HG03175 (cell line): ENCODE data around the gene FOXN1.

ENCODE experiments used
- ATAC-seq: cut with Tn5 transposase; IDR thresholded peaks from one replicate; pipeline ENCODE4 v1.9.1; 2021; ENCODE audit warnings: mild to moderate bottlenecking, moderate library complexity; ENCODE audit not compliant: unreplicated experiment

Gene FOXN1

GRCh38 chr17:28498652-28499363, 7.3 kb upstream of the FOXN1 start:
- no peak for ATAC-seq

DNA sequence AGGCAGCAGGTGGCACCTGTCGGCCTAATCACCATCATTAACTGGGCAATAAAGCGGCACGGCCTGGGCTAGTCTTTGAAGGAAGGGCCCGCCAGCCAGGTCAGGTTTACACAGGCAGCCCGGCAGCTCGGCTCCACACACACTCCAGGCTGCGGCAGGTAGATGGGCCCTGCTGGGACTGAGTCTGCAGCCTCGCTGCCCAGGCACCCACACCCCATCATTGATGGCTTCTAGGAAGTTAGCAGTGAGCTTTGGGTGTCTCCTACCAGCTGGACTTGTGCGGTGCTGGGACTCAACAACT, 6.8 kb upstream of the FOXN1 start:
- ATAC-seq: no peak

- no peak for ATAC-seq
Measured at GRCh38 chr17:28499684-28500357, 6.3 kb upstream of the FOXN1 start.

- ATAC-seq: no peak
Measured at GRCh38 chr17:28500712-28501379, 5.3 kb upstream of the FOXN1 start.

DNA sequence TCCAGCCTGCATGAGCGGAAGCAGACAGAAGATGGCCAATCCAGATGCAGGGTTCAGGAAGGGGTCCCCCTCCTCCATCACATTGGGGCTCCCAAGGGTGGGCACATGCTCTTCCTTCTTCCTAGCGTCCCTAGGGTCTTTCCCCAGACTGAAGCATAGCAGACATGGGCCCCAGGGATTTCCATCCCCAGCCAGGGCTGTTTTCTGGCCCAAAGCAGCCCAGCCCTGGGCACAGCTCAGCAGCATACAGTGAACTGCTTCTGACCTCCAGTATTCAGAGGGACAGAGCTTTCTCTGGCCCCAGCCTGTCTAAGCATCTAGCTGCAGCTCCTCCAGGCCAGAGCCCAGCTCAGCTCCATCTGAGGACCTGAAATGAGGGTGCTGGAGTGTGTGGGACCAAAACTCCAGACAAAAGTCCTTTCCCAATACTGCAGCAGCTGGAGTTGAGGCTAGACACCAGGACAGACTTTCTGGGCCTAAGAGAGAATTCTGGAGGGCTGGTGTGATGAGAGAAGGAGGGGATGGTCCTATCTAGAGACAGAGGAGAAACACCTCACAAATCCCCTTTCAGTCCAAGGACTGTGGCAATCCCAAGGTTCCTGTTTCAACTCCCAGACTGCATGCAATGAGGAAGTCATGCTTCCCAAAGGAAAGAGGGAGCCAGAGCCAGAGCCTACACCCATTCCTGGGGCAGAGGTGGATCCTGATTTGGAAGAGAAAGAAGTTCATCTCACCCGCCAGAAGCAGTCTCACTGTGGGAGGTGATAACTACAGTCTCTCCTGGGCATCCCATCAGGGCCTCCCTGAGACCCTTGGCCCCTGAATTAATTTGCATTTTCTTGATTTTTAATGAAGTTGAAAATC, 4.5 kb upstream of the FOXN1 start:
- no peak for ATAC-seq

DNA sequence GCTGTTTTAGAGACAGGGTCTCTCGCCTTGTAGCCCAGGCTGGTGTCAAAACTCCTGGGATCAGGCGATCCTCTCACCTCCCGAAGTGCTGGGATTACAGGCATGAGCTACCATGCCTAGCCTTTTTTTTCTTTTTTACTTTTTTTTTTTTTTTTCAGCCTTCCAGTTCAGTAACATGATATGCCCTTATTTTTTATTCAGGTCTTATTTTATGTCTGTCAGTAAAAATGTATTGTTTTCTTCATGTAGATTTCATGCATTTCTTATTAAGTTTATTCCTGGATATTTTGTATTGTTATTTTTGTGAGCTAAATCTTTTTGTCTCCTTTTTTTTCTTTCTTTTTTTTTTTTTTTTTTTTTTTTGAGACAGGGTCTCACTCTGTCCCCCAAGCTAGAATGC, 2.7 kb upstream of the FOXN1 start:
- ATAC-seq: no peak

GRCh38 chr17:28506763-28507487, 777 bp downstream of the FOXN1 start:
- ATAC-seq: no peak

DNA sequence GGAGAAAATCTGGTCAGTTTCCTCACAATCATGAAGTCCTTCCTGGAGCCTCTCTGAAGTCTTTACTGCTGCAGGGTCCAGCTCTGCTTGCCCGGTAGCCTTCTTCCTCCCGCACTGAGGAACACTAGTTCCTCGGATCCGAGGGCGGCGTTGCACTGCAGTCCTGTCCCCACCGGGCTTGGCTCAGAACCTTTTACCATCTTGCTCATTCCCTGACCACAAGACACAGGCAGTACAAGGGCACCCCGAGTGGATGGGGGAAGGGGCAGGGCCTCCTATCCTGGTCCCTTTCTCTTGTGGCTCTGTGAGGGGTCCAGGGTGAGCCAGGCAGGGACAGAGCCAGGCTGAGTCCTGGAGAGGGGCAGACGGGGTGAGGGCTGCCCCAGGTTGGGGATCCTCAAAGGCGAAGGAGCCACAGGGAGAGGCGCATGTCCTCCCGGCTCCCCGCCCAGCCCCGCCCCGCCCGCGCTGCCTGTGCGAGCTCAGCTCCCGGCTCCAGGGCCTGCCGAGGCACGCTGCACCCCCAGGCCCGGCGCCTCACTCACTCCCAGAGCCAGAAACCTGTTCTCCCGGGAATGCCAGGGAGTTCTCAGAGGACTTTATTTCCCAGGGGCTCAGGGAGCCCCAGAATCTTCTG, 1.5 kb downstream of the FOXN1 start:
- no peak for ATAC-seq

GRCh38 chr17:28508211-28508724, 2.1 kb downstream of the FOXN1 start:
- ATAC-seq: no peak

GRCh38 chr17:28509789-28510188, 3.6 kb downstream of the FOXN1 start:
- ATAC-seq: no peak

DNA sequence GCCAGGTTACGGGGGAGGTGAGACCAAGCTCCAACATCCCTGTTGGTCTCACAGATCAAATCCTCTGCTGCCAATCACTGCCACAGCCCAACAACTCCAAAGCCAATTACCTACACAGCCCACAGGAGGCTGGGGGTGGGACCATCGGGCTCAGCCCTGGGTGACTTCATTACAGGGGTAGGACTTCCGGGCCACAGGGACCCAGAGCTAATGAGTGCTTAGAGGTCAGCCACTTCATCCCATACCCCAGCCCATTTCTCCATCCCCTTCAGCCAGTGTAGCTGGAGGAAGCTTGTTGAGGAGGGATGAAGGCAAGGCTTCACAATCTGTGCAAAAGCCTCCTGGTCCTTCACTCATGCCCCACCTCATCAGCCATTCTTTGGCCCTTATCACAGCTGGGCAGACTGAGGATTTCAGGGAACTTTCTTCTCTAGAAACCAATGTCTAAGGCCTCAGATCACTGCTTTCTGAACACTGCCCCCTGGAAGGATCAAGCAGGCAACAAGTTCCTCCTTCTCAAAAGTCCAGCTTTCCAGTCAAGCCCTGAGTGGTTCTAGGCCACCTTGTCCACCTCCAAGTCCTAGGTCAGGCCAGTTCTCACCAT, 5.8 kb downstream of the FOXN1 start:
- ATAC-seq: no peak

- ATAC-seq: no peak
Measured at GRCh38 chr17:28513476-28513875, 7.3 kb downstream of the FOXN1 start.

DNA sequence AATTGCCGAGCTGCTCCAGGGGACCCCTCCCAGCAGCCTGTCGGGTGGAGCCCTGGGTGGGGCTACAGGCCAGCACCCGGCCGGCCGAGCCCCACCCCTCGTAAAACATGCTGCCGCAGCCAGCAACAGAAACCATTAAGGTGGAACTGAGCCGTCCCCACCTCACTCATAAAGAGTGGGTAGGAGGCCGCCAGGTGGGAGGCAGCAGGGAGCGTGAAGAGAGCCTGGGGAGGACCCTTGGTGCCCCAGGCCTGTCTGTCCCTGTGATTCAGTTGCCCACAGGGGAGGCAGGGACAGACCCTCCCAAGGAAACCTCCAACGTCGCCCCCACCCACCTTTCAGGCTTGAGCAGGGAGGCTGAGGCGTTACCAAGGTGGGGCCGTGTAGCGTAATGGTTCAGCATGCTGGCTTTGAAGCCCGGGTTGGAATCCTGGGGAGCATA, 8.4 kb downstream of the FOXN1 start:
- no peak for ATAC-seq

DNA sequence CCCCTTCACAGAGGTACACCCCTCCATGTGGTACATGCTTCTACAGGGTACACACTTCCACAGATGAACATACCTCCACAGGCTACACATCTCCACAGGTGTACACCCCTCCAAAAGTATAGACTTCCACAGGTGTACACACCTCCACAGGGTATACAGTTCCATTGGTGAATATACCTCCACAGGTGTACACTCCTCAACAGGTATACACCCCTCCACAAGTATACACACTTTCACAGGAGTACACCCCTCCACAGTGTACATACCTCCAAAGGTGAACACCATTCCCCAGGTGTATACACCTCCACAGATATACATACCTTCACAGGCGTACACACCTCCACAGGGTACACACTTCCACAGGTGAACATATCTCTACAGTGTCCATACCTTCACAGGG, 9.4 kb downstream of the FOXN1 start:
- ATAC-seq: no peak

DNA sequence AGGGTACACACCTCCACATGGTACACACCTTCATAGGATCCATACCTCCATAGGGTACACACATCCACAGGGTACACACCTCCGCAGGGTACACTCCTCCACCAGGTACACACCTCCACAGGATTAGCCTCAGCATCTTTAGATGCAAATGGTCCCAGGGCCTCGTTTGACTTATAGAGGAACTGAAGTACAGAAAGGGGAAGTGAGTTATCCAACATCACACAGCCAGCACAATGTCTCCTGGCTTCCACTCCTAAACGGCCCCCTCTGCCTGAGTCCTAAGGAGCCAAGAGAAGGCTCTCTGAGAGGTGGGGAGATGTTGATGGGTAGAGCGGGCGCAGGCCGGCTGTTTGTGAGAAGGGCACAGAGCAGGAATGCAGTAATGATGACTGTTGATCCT, 12.0 kb downstream of the FOXN1 start:
- no peak for ATAC-seq

GRCh38 chr17:28518578-28518977, 12.4 kb downstream of the FOXN1 start:
- ATAC-seq: no peak

DNA sequence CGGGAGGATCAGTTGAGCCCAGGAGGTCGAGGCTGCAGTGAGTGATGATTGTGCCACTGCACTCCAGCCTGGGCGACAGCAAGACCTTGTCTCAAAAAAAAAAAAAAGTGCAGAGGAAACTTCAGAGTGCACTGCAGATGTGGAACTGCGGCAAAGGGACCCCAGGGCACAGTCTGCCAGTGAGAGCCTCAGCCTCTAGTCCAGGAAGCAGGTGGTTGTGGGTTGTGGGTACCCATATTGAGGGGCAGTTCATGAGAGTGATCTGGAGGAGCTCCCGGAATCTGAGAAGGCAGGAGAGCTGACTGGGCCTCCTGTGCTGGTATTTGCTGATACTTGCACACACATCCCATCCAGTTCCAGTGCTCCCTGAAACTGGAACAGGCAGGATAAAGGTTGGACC, 13.1 kb downstream of the FOXN1 start:
- no peak for ATAC-seq

DNA sequence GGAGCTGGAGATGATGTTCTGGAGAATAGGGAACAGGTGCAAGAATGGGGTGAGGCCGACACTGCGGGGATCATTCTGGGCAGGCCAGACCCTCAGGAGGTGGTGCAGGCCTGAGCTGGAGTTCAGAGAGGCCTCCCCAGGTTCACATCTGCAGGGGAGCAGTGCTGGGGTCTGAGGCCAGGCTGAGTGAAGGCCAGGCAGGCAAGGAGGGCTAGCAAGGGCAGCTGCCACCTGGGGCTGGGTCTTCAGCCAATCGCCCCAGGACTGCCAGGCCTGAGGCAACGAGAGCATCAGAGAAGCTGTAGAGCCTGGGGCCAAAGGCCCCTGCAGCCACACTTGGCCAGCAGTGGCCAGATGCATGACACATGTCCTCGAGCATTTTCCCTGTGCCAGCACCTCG, 14.5 kb downstream of the FOXN1 start:
- ATAC-seq: no peak

- ATAC-seq: no peak
Measured at GRCh38 chr17:28521311-28522085, 15.3 kb downstream of the FOXN1 start.
